MM.1S (cell line): ENCODE results near the gene TNIK.

Experiments
- CTCF ChIP-seq: fragments of 300-600 bp; sonication (generic); IDR thresholded peaks from 2 replicates; pipeline ENCODE4 v1.5.1; 2016; ENCODE audit warnings: antibody characterized with exemption, low read length, mixed read lengths
- EZH2 ChIP-seq: fragments of 300-600 bp; sonication (generic); optimal IDR thresholded peaks from 2 replicates; pipeline ENCODE3; 2017; ENCODE audit warnings: low read depth, mild to moderate bottlenecking, antibody characterized with exemption, low read length, mixed read lengths
- EZH2phosphoT487 ChIP-seq: fragments of 300-600 bp; sonication (generic); IDR thresholded peaks from 2 replicates; pipeline ENCODE4 v1.6.1; 2018; ENCODE audit warnings: antibody characterized with exemption, low read length

- TF ChIP-seq CTCF (no peak), EZH2phosphoT487 (no peak), EZH2 (no peak)
Observed at GRCh38 chr3:171168086-171168485, 292.1 kb downstream of the TNIK start.
